Smooth muscle cell (in vitro differentiated cells): ENCODE data around the gene TNIP2. TPM values are rescaled to one million over a fixed set of nuclear protein-coding genes. Genes with fewer than 3 reads are reported as not detected.

Experiments
- DNase-seq: peaks from one replicate; lab custom pipeline; 2025; ENCODE audit not compliant: unreplicated experiment; lab: John Stamatoyannopoulos, UW
- H2AFZ ChIP-seq: fragments of 200-600 bp; sonication (generic); 2 replicates; pipeline ENCODE4 v1.6.0; 2016; ENCODE audit warnings: antibody characterized with exemption, low read depth, mild to moderate bottlenecking
- H3F3A ChIP-seq: fragments of 200-600 bp; sonication (generic); 2 replicates; pipeline ENCODE4 v1.6.0; 2017; ENCODE audit warnings: antibody characterized with exemption, low read depth
- H3K27ac ChIP-seq: fragments of 200-600 bp; sonication (generic); 2 replicates; pipeline ENCODE4 v1.5.1; 2016; ENCODE audit warnings: low read depth, mild to moderate bottlenecking
- H3K27me3 ChIP-seq: fragments of 200-600 bp; sonication (generic); 2 replicates; pipeline ENCODE4 v1.6.1; 2016; ENCODE audit warnings: low read depth, mild to moderate bottlenecking
- H3K36me3 ChIP-seq: fragments of 200-600 bp; sonication (generic); 2 replicates; pipeline ENCODE4 v1.5.1; 2016; ENCODE audit warnings: low read depth
- H3K4me1 ChIP-seq: fragments of 200-600 bp; sonication (generic); 2 replicates; pipeline ENCODE4 v1.5.1; 2016; ENCODE audit warnings: low read depth
- H3K4me2 ChIP-seq: fragments of 200-600 bp; sonication (generic); 2 replicates; pipeline ENCODE4 v1.6.0; 2016; ENCODE audit warnings: mild to moderate bottlenecking
- H3K4me3 ChIP-seq: fragments of 200-600 bp; sonication (generic); 2 replicates; pipeline ENCODE4 v1.5.1; 2016; ENCODE audit warnings: mild to moderate bottlenecking
- H3K79me2 ChIP-seq: fragments of 200-600 bp; sonication (generic); 2 replicates; pipeline ENCODE4 v1.6.0; 2016; ENCODE audit warnings: low read depth, mild to moderate bottlenecking
- H3K9ac ChIP-seq: fragments of 200-600 bp; sonication (generic); 2 replicates; pipeline ENCODE4 v1.6.0; 2016; ENCODE audit warnings: low read depth
- H3K9me3 ChIP-seq: fragments of 200-600 bp; sonication (generic); replicated peaks from 2 replicates; pipeline ENCODE4 v1.5.1; 2016; ENCODE audit warnings: low read depth
- H4K20me1 ChIP-seq: fragments of 200-600 bp; sonication (generic); 2 replicates; pipeline ENCODE4 v1.6.0; 2016; ENCODE audit warnings: low read depth
- CTCF ChIP-seq: fragments of 200-600 bp; sonication (generic); IDR thresholded peaks from 2 replicates; pipeline ENCODE4 v1.5.1; 2017; ENCODE audit warnings: borderline replicate concordance, mild to moderate bottlenecking, antibody characterized with exemption; ENCODE audit not compliant: insufficient read depth, poor library complexity, severe bottlenecking
- WGBS: methylation state at CpG from one replicate; pipeline ENCODE4 v1.1.7; 2016; ENCODE audit warnings: low lambda C conversion rate; 5-methylcytosine and 5-hydroxymethylcytosine counted together
- polyA plus RNA-seq: library from polyadenylated mRNA; unstranded; fragments of >200 nt; fragmentation: Nextera tagmentation; extraction: Ambion mirVana; gene quantifications from 2 replicates; pipeline ENCODE4 v1.2.1, GENCODE V29; 2016
- total RNA-seq: library from RNA; depleted of rRNA; stranded (reverse); fragments of >200 nt; gene quantifications from 2 replicates; pipeline ENCODE4 v1.2.3, GENCODE V29; 2014

Gene TNIP2
- total and polyA plus RNA-seq, 2 experiments from 2014 or later: 23.8 to 37.5 TPM

DNA sequence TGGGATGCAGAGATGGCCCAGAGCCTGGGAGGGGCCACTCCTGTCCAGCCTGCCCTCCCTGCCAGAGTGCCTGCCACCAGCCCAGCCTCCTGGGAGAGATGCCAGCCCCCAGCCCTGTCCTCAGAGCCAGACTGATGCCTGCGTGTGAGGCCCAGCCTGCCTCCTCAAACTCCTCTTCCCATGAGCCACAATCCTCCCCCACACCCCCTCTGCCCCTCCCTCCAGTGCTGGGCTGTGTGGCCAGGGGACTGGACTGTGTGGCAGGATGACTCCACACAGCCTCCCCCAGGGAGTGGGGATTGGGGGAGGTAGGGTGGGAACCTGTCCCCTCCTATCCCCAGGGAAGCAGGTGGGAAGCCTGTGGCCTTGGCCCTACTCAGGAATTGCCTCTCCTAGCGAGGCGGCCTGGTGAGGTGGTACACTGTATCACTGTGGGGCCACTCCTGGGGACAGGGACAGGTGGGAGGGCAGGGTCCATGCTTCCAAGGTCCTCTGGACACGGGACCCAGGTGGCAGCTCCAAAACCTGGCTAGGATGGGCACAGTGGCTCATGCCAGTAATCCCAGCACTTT lies 32.5 kb upstream of the TNIP2 start:
- TF ChIP-seq CTCF: no peak
- Histone ChIP-seq H3K9ac (no peak overlapping the region), H3K36me3 (no peaks in the 10 kb centered on the region), H3K27me3 (no peaks in the 10 kb centered on the region), H3K4me2 (no peak overlapping the region), H3F3A (no peaks in the 10 kb centered on the region), H2AFZ (no peak overlapping the region), H4K20me1 (no peaks in the 10 kb centered on the region), H3K27ac (no peak overlapping the region), H3K79me2 (no peaks in the 10 kb centered on the region), H3K9me3 (no peaks in the 10 kb centered on the region), H3K4me1 (no peaks in the 10 kb centered on the region), H3K4me3 (no peak overlapping the region)
- 77% methylated on average over 4 of the region's 4 CpGs for WGBS
- DNase-seq: no peak

DNA sequence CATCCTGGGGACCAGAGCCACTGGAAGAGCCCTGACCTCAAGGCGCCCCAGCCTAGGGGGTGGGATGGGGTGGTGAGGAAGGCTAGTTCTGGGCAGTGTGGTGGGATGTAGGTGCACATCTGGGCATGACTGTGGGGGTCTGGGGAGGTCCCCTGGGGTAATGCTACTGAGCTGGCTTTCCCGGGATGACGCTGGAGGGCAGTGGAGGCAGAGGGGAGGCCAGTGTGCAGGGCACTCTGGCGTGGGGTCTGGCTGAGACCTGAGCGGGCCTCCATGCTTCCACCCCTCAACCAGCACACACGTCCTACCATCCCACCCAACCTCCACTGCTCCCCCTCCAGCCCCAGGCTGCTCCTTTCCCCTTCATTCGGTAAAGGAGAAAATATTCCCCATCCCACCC lies 32.0 kb upstream of the TNIP2 start:
- H3K4me3 ChIP-seq: no peak overlapping the region
- 73% methylated on average over 3 of the region's 7 CpGs for WGBS

DNA sequence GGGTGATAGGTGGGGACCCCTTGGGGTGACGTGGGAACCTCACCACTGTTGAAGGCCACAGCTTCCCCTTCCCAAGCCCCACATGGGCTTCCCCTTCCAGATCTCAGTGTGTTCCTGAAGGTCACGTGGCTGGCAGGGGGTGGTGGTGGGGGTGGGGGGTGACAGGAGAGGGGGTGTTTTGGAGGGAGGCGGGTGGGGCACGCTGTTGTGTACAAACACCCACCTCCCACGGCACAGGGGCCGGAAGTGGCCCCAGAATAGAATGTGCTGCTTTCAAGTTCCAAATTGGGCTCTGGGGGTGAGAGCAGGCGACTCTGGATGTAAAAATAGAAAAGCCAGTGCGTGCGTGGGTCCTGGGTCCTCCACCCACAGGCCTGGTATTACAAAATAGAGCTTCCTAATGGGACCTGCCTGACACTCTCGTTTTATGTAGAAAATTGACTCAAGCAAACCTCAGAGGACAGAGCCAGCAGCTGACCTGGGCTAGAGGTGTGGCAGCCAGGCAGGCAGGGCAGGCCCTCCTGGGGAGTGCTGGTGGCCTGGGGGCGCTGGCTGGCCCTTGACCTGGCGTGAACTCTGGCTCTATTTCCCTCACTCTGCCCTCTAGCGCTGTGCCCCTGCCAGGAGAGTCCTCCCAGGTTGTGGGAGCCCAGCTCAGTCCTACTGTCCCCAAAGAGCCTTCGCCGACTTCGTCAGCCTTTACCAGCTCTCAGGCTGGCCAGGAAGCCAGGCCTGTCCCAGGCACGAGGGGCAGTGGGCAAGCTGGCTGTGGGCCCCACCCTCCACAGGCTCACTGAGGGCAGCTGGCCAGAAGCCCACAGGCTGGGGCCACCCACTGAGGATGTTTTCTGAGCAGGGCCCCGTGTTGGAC lies 31.3 kb upstream of the TNIP2 start:
- Histone ChIP-seq H3K4me2 (no peak overlapping the region), H3K27ac (no peak overlapping the region)
- 87% methylated on average over 18 of the region's 18 CpGs for WGBS

More for the DNA sequence above, 32.0 kb upstream of the TNIP2 start:
- H3K36me3 ChIP-seq: no peaks in the 10 kb centered on the region
- no peak for DNase-seq
- no peak overlapping the region for H3K27ac ChIP-seq
- H3K9ac ChIP-seq: no peak overlapping the region
- no peak for TF ChIP-seq CTCF
- H4K20me1 ChIP-seq: no peaks in the 10 kb centered on the region
- no peak overlapping the region for H3K4me2 ChIP-seq
- no peaks in the 10 kb centered on the region for H3K4me1 ChIP-seq
- H3F3A ChIP-seq: no peaks in the 10 kb centered on the region
- H3K79me2 ChIP-seq: no peaks in the 10 kb centered on the region
- no peak overlapping the region for H2AFZ ChIP-seq
- no peaks in the 10 kb centered on the region for H3K27me3 ChIP-seq
- no peaks in the 10 kb centered on the region for H3K9me3 ChIP-seq

More for the DNA sequence above, 31.3 kb upstream of the TNIP2 start:
- Histone ChIP-seq H2AFZ (no peak overlapping the region), H3K36me3 (no peaks in the 10 kb centered on the region), H3K9me3 (no peaks in the 10 kb centered on the region), H3K79me2 (no peaks in the 10 kb centered on the region), H3K27me3 (no peaks in the 10 kb centered on the region), H3F3A (no peaks in the 10 kb centered on the region), H4K20me1 (no peaks in the 10 kb centered on the region), H3K9ac (no peak overlapping the region), H3K4me1 (no peaks in the 10 kb centered on the region), H3K4me3 (no peak overlapping the region)
- no peak for TF ChIP-seq CTCF
- no peak for DNase-seq
